ENCODE measurements around the gene TRIM50.
A peak's percentile ranks its signal among the peaks of the same experiment; 100 is the strongest.
"Not testable (repeated sequence)": the region's sequence is repeated elsewhere in the genome, so short reads cannot be mapped to it uniquely, and the experiment has no call there.

Gene TRIM50

DNA sequence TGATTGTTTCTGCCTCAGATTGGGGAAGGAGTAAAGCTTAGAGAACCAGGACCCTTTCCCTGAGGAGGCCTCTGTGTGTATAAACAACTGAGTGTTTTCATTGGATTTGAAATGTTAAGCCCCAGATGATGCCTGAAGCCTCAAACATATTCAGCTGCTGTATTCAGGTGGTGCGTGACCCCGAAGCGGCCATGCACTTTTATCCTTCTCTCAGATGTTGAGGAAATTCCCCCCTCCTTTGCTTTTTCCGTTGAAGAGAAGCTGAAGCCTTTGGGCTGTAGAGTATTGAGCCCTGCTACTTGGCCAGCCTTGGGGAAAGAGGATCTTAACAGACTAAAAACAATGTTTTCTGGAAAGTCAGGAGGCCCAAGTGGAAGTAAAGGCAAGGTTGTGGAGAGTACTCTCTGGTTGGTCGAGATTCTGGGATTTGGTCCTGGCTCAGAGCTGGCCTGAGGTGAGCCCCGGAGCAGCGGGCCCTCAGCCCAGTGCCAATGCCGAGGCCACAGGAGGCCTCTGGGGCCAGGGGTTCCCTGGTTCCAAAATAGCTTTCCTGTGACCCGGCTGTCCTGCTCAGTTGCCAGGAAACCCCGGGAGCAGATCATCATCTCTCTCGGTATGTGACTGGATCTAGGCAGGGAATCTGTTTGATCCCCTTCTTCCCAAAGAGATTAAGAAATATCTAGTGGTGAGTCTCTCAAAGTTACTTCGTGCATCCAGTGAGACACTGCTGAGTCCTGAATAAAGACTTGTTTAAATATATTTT, 22.6 kb upstream of the TRIM50 start:
- no peak for DNase-seq

DNA sequence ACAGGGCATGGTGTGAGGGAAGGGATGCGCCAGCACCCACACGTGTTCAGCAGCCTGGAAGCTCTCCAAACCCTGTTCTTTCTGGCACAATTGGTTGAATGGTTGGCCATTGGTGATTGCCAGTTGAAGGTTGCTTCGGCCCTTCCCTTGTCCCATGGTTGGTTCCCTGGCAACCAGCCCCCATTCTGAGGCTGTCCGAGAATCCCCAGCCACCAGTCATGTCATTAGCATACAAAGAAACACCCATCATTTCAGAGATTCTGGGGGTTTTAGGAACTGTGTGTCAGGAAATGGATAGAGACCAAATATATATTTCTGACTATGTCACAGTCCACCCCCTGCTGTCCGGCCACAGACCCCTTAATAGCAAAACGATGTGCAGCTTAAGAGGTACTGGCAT, 21.9 kb upstream of the TRIM50 start:
- DNase-seq, result no peak

DNA sequence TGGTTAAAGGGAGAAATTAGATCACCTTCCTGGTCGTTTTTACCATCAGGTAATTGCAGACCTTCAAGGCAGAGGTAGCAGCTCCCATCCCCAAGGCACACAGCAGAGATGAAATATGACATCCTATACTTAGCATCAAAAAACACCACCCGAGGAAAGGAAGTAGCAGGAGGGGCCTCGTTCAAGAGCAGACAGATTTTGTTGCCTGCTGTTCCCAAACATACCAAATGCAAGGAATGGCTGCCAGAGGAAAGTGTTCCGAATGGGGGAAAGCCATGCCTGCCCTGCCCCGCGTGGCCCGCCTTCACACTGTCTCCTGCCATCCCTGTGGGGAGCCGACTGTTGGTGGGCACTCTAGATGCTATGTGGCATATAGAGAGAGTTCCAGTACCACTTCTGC, 18.1 kb upstream of the TRIM50 start:
- no peak for DNase-seq

DNA sequence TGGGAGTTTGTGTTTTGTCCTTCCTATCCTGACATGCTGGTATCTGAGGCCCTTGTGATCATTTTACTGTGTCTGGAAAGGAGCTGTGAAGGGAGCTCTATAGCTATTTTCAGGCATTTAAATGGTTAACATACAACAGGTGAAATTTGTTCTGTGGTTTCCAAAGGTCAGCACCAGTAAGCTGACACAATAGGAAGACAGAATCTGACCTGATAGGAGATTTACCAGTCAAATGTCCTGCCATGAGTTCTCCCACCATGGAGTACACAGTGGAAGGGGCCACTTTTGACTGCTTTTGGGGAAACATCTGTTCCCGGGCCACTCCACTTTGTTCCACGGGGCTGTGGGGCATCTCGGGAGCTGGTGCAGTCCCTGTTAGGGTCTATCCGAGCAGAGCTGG, 17.7 kb upstream of the TRIM50 start:
- DNase-seq, result no peak

DNA sequence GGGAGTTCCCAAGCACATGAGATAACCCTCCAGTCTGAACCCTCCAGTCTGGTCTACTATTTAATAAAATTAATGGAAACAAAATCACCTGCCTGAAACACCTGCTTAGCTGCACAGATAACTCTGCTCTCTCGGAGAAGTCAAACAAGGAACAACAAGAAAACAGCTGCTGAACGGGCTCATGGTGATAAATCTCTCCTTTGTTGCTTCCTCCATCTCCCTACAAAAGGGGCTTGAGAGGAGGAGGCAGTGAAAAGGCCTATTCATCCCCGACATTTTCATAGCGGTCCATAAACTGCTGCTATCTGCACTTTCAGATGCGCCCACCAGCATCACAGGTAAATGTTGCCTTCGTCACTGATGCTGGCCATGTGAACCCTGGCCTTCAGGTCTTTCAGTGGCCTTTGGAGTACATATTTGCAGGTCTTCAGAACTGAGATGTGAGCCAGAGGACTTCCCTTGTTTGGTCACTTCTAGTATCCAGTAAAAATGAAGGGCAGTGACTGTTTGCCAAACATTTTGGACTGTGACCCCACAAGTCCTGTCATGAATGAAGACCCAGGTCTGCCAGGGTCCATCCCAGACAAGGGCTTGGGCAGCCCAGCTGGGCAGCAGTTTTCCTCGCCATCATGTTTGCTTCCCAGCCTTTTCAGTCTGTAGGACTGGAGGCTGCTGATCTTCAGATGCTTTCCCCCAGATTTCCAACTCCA, 15.9 kb upstream of the TRIM50 start:
- DNase-seq, result no peak

DNA sequence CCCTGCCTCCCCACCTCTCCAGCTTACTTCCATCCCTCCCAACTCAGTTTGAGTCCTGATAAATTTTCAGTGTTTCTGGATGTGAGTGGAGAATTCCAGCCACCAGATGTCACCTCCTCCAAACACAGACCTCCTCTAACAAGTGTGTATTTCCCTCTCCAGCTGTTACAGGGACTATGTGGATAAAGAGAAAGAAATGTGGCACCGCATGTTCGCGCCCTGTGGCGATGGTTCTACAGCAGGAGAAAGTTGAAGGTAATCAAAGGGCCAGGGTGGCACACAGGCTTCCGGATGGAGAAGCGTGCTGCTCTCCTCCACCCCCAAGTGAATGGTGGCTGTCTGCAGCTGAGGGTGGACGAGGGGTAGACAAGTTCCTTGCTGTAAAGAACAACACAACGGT, 14.8 kb upstream of the TRIM50 start:
- DNase-seq, result peak; percentile 73

DNA sequence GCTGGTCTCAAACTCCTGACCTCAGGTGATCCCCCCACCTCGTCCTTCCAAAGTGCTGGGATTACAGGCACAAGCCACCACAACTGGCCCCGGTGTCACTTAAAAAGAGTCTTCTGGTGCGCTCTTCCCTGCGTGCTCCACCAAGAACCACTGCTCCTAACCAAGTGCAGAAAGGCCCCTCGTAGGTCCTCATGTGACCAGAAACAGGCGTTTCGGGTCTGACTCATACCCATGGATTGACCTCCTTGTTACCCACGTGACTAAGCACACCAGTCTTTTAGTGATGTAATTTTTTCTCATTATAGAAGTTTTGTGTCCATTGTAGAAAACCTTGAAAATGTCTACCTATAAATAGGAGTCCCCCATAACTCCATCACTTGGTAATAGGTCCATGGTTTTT, 14.0 kb upstream of the TRIM50 start:
- DNase-seq, result peak; percentile 81

DNA sequence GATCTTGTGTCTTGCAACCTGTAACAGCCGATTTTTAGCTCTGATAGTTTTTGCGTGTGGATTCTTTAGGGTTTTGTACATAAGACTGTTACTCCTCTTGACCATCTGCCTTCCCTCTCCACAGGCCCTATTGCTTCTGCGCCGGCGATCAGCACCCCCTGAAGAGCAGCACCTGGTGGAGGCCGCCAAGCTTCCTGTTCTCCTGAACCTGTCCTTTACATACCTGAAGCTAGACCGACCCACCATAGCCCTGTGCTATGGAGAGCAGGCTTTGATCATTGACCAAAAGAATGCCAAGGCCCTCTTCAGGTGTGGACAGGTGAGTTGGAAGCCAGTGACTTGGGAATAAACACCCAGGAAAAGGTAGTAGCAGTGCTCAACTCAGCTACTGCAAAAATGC, 12.6 kb upstream of the TRIM50 start:
- DNase-seq, result no peak

DNA sequence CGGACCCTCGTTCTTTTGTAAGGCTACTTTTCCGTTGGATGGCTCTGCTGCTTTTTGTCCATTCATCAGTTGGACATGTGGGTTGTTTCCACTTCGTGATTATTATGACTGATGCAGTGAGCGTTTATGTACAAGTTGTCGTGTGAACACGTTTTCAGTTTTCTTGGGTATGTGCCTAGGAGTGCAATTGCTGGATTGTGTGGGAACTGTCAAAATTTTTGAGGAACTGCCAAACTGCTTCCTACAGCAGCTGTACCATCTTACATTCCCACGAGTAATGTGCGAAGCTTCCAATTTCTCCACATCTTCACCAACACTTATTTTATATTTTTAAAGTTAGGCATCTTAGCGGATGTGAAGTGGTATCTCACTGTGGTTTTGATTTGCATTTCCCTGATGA, 10.4 kb upstream of the TRIM50 start:
- no peak for DNase-seq

DNA sequence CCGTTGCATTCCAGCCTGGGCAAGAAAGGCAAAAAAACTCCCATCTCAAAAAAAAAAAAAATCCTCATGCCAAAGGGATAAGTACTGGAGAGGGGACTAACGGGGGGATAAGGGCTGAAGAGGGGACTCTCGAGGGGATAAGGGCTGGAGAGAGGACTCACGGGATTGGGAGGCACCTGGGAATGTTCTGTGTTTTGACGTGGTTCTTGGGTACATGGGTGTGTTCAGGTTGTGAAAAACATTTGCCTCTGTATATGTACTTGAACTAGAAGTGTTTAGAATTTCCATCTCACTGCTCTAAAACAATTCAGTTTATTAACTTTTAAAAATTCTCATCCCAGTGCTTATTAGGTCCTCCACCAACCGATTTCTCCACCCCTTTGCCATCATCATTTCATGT, 4.6 kb upstream of the TRIM50 start:
- no peak for DNase-seq

DNA sequence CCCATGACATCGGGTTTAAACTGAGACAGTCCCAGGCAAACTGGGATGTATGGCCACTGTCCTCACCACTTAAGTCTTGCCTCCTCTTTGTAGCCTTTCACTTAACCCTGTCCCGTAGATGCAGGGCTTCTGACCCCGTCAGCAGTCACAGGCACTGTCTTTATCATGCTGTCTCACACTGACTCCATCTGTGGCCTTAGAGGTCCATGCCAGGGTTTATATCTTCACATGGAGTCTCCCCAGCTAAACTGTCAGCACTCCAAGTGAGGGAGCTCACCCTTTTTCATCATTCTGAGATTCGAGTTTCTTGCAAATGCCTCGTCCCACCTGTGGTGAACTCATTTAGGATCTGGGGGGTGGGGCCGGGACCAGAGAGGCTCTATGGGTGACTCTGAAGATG, 2.9 kb upstream of the TRIM50 start:
- DNase-seq, result no peak

DNA sequence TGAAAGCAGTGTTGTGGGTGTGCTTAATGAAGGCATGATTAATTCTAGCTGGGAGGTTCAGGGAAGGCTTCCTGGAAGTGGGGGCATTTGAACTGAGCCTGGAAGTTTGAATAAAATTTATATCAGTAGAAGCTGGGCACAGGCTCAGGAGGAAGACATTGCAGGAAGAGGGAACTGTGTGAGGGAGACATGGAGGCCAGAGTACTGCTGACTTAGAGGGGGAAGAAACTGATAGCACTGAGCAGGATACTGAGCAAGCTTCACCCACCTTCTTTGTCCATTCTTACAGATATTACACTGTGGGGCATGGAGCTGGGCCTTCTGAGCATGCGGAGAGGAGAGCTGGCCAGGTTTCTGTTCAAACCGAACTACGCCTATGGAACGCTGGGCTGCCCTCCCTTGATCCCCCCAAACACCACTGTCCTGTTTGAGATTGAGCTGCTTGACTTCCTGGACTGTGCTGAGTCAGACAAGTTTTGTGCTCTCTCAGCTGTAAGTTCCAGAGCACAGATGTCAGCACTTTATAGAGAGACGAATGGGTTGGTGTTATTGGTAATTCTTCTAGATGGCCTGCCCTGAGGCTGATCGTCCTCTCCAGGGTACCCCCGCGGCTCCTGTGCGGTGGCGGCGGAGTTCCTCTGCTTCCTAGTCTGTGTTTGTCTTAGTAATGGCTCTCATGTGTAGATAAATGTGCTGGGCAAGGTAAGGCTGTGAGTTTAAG, 2.1 kb upstream of the TRIM50 start:
- DNase-seq, result peak; percentile 41

DNA sequence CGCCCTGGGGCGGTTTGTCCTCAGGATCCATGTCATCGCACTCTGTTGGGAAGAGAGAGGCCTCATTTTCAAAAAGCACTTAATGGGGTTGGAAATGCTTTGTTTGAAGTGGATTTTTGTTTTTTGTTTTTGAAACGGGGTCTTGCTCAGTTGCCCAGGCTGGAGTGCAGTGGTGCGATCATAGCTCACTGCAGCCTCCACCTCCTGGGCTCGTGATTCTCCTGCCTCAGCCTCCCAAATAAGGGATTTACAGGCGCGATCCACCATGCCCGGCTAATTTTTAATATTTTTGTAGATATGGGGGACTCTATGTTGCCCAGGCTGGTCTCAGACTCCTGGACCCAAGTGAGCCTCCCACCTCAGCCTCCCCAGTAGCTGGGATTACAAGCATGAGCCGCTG, 814 bp upstream of the TRIM50 start:
- no peak for DNase-seq

DNA sequence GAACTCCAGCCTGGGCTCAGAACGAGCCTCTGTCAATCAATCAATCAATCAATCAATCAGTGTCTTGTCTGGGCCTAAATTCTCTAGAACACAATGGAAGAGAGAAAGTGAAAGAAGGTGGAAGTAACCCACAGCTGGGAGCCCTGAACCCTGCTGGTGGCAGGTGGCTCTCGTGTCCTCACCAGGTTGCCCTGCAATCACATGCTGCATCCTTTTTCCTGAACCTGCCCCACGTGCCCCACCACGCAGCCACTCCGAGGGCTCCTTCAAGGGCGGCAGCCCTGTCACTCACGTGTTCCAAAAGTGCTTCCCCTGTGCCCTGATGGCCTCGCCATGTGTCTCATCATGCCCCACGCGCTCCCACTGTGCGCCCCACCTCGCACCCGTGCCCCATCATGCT, 433 bp downstream of the TRIM50 start:
- DNase-seq, result not testable (repeated sequence)

DNA sequence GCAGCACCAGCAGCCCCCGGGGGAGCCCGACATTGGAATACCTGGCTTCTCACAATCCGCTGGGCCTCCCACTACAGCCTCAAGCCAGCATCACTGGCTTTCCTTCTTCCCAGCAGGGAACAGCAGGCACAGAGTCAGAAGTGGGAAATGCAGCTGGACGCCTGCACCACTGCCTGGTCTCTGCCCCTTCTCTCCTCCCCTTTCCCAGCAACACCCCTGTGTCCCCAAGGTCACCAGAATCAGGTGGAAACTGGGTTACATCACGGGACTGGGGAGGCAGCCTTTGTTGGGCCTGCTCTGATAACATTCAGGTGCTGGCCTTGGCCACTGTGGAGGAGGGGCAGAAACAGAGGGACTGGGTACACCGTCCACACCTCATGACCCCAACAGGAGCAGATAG, 2.5 kb downstream of the TRIM50 start:
- DNase-seq, result not testable (repeated sequence)

DNA sequence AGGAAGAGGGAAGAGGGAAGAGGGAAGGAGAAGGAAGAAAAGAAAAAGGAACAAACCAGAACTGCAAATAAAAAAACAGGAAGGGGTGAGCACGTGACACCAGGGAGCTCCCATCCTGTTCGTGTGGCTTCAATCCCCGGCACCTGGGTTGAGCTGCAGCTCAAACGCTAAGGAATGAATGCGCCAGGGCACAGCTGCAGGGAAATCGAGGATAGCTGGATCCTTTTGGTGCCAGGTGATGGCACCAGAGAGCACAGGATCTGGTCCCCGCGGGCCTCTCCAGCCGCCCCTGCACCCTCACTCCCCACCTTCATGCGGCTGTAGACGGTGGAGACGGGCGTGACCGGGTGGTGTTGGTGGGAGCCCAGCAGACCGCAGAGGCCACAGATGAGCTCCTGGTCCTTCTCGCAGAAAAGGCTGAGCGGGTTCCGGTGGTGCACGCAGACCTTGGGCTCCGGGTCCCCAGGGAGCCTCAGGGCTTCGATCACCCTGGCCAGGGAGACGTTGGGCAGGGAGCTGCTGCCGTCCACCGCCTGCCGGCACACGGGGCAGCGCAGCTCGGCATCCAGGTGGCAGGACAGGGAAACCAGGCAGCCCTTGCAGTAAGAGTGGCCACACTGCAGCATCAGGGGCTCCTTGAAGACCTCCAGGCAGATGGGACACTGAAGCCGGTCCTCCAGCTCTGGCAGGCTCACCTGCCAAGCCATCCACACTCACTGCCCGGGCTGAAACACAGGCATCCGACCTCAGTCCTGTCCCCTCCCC, 3.6 kb downstream of the TRIM50 start:
- peak; percentile 39 for DNase-seq

DNA sequence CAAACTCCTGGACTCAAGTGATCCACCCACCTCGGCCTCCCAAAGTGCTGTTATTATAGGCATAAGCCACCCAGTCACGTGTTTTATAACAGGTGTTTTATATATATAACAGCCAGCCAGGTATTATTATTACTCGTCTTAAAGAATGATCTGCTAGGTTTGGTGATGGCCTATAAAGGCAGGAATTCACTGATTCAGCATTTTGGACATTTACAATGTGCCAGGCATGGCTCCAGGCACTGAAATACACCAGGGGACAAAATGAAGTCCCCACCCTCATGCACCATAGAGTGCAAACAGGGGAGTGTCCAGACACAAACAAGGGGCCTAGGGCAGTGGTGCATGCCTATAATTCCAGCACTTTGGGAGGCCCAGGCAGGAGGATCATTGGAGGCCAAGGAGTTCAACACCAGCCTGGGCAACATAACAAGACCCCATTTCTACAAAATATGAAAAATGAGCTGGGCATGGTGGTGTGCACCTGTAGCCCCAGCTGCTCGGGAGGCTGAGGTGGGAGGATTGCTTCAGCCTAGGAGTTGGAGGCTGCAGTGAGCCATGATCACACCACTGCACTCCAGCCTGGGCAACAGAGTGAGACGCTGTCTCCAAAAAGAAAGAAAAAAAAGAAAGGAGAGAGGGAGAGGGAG, 4.3 kb downstream of the TRIM50 start:
- DNase-seq, result not testable (repeated sequence)

DNA sequence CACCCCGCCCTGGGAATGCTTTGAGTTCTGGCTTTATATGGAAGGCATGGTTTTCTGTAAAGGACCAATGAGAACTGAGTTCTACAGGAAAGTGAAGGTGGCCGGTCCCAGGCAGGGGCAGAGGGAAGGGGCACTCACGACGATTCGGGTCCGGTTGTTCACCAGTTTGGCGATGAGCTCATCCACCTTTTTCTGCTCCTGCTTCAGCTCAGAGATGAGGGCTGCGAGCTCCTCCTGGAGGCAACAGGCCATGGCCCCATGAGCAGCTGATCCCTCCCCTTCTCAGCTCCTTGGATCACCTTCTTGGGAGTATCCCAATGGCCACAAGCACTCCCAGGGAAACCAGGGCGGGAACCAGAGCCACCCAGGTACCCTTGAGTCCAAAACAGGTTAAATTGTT, 7.9 kb downstream of the TRIM50 start:
- not testable (repeated sequence) for DNase-seq

DNA sequence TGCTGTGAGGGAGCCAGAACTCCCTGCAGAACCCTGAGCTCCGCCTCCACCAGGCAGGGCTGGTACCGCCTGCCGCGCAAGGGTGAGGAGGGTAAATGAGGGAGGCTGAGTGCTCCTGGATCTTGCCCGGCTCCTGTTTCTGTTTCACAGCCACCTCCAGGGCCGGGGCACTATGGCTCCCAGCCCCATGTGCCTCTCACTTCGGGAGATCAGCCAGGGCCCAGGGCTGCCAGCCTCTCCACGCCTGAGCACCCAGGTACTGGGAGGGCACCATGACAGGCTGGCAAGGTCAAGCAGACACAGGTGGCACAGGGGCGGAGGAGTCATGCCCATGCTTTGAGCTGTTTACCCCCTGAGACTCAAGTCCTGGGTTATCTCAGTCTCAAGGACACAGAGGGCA, 8.3 kb downstream of the TRIM50 start:
- DNase-seq, result not testable (repeated sequence)

DNA sequence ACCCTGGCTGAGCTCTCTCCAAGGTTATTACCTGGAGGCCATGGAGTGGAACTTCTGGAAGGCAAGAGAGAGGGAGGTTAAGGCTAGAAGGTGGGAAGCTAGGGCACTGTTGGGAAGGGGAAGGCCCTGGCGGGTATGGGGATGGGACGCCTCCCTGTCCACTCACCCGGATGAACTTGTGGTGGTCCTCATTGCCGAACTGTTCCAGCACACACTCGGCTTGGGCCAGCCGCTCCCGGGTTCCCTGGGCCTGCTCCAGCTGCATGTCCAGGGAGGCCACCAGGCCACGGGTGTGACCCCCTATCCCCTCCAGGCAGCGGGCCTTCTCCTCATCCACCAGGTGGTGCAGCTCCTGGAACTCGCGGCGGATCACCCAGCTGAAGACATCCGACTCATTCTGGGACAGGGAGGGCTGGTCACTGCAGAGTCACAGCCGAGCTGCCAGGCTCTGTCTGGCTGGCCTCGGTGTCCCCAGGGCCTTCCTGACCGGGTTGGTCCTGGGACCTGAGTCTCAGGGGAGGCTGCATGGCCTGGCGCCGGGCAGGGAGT, 9.2 kb downstream of the TRIM50 start:
- not testable (repeated sequence) for DNase-seq

DNA sequence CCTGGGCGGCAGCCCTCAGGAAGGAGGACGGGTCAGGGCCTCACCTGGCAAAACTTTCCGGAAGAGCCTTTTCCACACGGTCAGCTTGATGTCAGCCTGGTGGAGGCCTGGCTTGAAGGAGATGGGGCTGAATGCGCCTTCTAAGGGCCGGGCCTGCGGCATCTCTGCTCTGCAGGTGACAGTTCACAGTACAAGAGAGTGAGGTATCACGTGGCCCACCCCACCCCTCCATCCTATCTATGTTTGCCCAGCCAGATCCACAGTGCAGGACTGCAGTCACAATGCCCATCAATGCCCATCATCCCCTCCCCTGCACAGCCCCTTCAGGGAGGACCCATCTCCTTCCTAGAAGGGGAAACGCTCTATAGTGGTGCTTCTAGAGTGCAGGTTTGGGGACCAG, 11.4 kb downstream of the TRIM50 start:
- no peak for DNase-seq

DNA sequence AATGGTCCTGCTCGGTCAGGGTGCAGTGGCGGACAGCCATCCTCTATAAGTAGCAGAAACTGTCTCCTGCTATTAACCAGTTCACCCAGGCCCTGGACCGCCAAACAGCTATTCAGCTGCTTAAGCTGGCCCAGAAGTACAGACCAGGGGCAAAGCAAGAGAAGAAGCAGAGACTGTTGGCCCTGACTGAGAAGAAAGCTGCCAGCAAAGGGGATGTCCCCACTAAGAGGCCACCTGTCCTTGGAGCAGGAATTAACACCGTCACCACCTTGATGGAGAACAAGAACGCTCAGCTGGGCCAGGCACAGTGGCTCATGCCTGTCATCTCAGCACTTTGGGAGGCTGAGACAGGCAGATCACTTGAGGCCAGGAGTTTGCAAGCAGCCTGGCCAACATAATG, 13.6 kb downstream of the TRIM50 start:
- no peak for DNase-seq

Data from fibroblast of skin of back (primary cell).